Stomach (tissue), 4 donors: ENCODE results near the gene MMP28.

Source experiments
- POLR2A ChIP-seq, 4 donors: fragments of 450-650 bp; IDR thresholded peaks; one replicate each; pipeline ENCODE4 v1.6.1; 2016; ENCODE audit warnings: antibody characterized with exemption in 4 of 4, control low read depth in 2 of 4, mild to moderate bottlenecking in 1 of 4, moderate library complexity in 1 of 4
- POLR2AphosphoS5 ChIP-seq, 3 donors: sonication (generic); formaldehyde crosslinking; IDR thresholded peaks; one replicate each; pipeline ENCODE4 v1.6.1; 2016; ENCODE audit warnings: antibody characterized with exemption in 3 of 3
- TF ChIP-seq, protein P1 (sequence below), 7 experiments: fragments of 450-650 bp in 4 of 7; fragments of 200-600 bp in 3 of 7; sonication (generic) in 3 of 7; IDR thresholded peaks; one replicate each; pipeline ENCODE4 v1.5.1; 2016 to 2019; ENCODE audit warnings: antibody characterized with exemption in 7 of 7, control low read depth in 2 of 7, mild to moderate bottlenecking in 1 of 7

GRCh38 chr17:35807371-35808144 lies 12.1 kb upstream of the MMP28 start:
- TF ChIP-seq, protein P1, sequence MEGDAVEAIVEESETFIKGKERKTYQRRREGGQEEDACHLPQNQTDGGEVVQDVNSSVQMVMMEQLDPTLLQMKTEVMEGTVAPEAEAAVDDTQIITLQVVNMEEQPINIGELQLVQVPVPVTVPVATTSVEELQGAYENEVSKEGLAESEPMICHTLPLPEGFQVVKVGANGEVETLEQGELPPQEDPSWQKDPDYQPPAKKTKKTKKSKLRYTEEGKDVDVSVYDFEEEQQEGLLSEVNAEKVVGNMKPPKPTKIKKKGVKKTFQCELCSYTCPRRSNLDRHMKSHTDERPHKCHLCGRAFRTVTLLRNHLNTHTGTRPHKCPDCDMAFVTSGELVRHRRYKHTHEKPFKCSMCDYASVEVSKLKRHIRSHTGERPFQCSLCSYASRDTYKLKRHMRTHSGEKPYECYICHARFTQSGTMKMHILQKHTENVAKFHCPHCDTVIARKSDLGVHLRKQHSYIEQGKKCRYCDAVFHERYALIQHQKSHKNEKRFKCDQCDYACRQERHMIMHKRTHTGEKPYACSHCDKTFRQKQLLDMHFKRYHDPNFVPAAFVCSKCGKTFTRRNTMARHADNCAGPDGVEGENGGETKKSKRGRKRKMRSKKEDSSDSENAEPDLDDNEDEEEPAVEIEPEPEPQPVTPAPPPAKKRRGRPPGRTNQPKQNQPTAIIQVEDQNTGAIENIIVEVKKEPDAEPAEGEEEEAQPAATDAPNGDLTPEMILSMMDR (IDR thresholded peaks at IDR 0.05): no peak
- no peak for TF ChIP-seq POLR2AphosphoS5 (IDR thresholded peaks at IDR 0.05)
- no peak for TF ChIP-seq POLR2A (IDR thresholded peaks at IDR 0.05)
